SK-N-MC (cell line): ENCODE measurements around the gene LDLRAD3.

Experiments used
- EZH2 ChIP-seq: fragments of 200-600 bp; sonication (generic); IDR thresholded peaks from one replicate; pipeline ENCODE4 v1.6.1; 2017; ENCODE audit warnings: antibody characterized with exemption
- POLR2AphosphoS5 ChIP-seq: IDR thresholded peaks from 2 replicates; pipeline ENCODE4 v1.6.1; 2012; ENCODE audit warnings: mild to moderate bottlenecking, low read depth, low read length, borderline replicate concordance

- no peak for TF ChIP-seq EZH2
- no peak for TF ChIP-seq POLR2AphosphoS5
These were observed 93.2 kb downstream of the LDLRAD3 start for GRCh38 chr11:36037031-36037430.
